HPDE6-E6E7 (cell line): ENCODE results near the gene EBP.
"Not testable (repeated sequence)": the region's sequence is repeated elsewhere in the genome, so short reads cannot be mapped to it uniquely, and the experiment has no call there.

Source experiments
- DNase-seq: peaks from one replicate; pipeline ENCODE4 v3.0.0; 2011; ENCODE audit warnings: missing footprints; ENCODE audit errors: extremely low spot score

The EBP gene

GRCh38 chrX:48525853-48526252, 4.2 kb downstream of the EBP start:
- DNase-seq = not testable (repeated sequence)

DNA sequence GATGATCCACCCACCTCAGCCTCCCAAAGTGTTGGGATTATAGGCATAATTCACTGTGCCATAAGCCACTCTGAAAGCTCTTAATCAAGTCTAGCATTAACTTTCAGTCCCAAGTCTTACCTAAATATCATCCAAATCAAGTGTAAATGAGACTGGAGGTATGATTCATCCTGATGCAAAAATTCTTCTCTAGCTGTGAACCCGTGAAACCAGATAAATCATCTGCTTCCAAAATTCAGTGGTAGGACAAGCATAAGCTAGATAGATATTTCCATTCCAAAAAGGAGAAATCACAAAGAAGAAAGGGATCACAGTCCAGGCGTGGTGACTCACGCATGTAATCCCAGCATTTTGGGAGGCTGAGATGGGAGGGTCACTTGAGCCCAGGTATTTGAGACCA, 9.1 kb downstream of the EBP start:
- no peak for DNase-seq

DNA sequence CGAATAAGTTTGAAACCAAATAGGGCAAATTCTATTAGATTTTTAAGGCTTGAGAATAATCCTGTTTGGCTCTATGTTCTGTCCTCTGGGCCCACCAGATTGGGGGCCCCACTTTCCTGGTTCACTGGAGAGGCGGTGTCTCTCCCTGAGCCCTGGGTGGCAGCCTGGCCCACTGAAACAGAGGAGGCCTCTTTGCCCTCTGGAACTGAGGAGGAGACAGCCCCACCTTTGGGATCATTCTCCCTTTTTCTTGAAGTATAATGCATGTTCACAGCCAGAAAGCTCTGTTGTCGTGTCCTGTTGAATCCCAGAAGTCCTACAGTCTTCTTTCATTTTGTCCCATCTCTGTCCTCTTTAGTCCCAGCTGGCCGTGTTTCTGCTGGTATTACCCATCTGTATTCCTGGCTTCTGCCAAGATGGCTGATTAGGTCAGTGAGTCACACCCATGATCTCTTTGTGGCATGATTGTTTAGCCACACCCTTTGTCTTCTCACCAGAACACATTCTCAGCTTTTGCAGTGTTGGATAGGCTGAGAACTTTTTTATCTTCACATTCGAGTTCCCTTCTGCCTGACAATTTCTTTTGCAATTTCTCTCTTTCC, 9.9 kb downstream of the EBP start:
- DNase-seq = peak; percentile 44

DNA sequence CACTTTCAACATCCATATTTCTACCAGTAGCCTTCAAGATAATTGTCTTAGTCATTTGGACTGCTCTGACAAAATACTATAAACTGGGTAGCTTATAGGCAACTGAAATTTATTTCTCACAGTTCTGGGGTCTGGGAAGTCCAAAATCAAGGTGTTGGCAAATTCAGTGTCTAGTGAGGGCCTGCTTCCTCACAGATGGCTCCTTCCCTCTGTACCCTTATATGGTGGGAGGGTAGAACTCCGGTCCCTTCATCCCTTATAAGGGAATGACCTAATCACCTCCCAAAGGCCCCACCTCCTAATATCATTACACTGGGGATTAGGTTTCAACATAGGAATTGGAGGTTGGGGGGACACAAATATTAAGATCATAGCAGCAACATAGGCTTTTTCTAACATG, 10.6 kb downstream of the EBP start:
- DNase-seq = no peak

GRCh38 chrX:48533165-48533564, 11.6 kb downstream of the EBP start:
- no peak for DNase-seq

DNA sequence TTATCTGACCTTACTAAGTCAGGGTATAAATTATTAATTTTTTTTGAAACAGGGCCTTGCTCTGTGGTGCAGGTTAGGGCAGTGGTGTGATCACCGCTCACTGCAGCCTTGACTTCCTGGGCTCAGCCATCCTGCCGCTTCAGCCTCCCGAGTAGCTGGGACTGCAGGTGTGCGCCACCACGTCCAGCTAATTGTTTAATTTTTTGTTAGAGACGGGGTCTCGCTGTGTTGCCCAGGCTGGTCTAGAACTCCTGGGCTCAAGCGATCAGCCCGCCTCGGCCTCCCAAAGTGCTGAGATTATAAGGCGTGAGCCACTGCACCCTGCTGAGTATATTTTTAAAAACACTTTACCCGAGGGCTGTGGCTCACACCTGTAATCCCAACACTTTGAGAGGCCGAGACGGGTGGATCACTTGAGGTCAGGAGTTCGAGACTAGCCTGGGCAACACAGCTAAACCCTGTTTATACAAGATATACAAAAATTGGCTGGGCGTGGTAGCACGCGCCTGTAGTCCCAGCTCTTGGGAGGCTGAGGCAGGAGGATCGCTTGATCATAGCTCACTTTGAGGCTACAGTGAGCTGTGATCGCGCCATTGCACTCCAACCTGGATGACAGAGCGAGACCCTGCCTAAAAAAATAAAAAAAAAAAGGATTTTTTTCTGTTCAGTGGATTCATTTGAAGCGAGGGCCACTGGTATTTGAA, 17.2 kb downstream of the EBP start:
- no peak for DNase-seq

DNA sequence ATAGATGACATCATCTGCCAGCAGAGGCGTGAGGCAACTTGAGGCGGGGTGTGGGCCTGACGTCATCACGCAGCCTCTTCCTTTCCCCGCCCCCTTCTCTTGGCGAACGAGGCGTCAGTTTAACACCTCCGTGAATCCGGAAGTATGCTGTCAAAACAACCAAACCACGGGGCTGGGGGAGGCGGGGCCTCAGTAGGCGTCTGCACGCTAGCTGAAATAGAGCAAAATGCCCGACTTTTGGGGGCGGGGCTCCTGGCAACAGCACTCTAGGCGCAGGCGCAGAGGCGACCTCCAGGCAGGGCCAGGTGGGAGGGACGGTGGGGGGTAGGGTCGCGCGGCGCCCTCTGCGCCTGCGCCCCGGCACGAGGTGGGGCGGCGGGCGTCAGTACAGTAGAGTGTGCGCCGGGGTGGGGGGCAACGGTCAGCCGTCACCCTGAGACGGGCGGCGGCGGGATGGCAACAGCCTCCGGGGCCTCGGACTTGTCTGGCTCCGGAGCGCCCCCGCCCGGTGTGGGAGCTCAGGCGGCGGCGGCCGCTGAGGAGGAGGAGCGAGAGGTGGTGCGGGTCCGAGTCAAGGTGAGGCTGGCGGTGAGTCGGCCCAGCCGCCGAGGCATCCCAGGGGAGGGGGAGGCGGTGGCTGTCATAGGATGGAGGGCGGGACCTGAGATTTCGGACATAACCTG, 17.9 kb downstream of the EBP start, which contains the start of gene TBC1D25:
TSS of gene TBC1D25 (plus strand) at position 370 of the 683 bp plus-strand sequence. CDS start at position 454, 84 bp downstream.
- DNase-seq = peak; percentile 75

DNA sequence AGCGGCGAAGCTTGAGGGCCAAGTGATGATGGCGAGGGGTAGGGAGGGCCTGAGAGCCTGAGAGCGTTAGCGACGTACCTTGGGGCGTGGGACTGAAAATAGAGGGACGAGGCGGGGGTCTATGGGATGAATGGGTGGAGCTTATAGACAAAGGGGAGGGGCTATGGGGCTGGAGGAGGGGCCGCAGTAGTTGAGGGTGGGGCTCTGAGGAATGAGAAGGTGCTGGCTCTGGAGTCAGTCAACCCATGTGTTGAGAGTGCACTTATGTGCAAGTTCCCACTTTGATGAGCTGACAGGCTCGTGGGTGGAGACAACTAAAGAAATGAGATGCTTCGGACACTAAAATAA, 18.4 kb downstream of the EBP start:
- peak; percentile 43 for DNase-seq

GRCh38 chrX:48540480-48540879, 18.9 kb downstream of the EBP start:
- DNase-seq = no peak

- no peak for DNase-seq
Measured at GRCh38 chrX:48541140-48541814, 19.7 kb downstream of the EBP start.

DNA sequence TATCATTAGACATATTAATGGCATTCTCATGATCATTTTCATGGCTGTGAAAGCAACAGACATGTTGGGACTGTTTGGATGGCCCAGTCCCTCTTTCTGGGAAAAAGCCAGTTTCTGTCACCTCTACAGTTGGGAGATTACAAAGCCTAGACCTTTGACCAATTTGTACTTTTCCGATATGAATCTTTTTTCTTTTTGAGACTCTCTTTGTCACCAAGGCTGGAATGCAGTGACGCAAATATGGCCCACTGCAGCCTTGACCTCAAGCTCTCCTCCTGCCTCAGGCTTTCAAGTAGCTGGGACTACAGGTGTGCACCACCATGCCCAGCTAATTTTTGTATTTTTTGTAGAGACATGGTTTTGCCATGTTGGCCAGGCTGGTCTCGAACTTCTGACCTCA, 27.3 kb downstream of the EBP start:
- DNase-seq = no peak

GRCh38 chrX:48555731-48556325, 34.2 kb downstream of the EBP start:
- DNase-seq = not testable (repeated sequence)

- peak; percentile 69 for DNase-seq
Measured at GRCh38 chrX:48558271-48558670, 36.7 kb downstream of the EBP start.

DNA sequence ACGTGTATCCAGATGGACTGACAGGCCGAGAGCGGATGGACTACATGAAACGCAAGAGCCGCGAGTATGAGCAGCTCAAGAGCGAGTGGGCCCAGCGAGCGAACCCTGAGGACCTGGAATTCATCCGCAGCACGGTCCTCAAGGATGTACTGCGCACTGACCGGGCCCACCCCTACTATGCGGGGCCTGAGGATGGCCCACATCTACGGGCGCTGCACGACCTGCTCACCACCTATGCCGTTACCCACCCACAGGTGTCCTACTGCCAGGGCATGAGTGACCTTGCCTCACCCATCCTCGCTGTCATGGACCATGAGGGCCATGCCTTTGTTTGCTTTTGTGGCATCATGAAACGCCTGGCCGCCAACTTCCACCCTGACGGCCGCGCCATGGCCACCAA, 38.0 kb downstream of the EBP start:
- DNase-seq = no peak

- DNase-seq = no peak
Measured at GRCh38 chrX:48560056-48560455, 38.4 kb downstream of the EBP start.

- no peak for DNase-seq
Measured at GRCh38 chrX:48560681-48561080, 39.1 kb downstream of the EBP start.

GRCh38 chrX:48569958-48570357, 48.4 kb downstream of the EBP start:
- no peak for DNase-seq

GRCh38 chrX:48573690-48574269, 52.2 kb downstream of the EBP start:
- DNase-seq = no peak

GRCh38 chrX:48574270-48575266, 53.0 kb downstream of the EBP start, which contains the start of gene RBM3:
RBM3 (plus strand) TSS chrX:48574484; CDS start chrX:48575181, 697 bp downstream.
- DNase-seq = peak; percentile 55

DNA sequence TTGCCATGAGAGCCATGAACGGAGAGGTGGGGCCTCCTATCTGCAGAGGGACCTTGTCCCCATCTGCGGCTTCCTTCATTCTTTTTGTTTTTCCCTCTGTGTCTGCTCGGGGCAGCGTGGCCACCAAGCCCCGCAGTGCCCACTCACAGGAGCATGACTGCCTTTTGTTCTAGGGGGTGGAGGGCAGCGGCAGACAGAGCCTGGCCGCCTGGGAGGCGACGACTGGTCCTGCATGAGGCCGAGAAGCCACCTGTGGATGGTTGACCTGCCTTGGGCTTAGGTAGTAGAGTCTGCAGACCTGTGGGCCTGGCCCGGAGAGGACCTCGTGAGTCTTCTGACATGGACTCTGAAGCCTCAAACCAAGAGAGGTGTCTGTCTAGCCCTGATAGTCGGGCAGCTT, 54.0 kb downstream of the EBP start:
- DNase-seq = no peak
